ENCODE data around the gene FNBP1L.

FNBP1L gene

GRCh38 chr1:93503163-93503562 is 55.2 kb downstream of the FNBP1L start (continued):
- TF ChIP-seq ZBTB17 (tag by site-specific recombination; IDR thresholded peaks at IDR 0.05), result no peak
- TF ChIP-seq ZNF785 (tag by site-specific recombination; IDR thresholded peaks at IDR 0.05), result no peak

GRCh38 chr1:93503816-93504215 is 55.9 kb downstream of the FNBP1L start:
- Histone ChIP-seq H3K4me3 (ENCODE audit: low read depth, low read length) (no peak overlapping the region), H3K9me3 (ENCODE audit: control insufficient read depth, insufficient read depth, low read depth, low read length) (no peaks in the 10 kb centered on the region), H3K27ac (ENCODE audit: extremely low read depth, low read depth, low read length) (no peak overlapping the region), H3K4me1 (ENCODE audit: control insufficient read depth, insufficient read depth, low read length) (peaks cover 2% of the 10 kb centered on the region; the same call in 1 of the 2 replicates), H3K36me3 (ENCODE audit: control insufficient read depth in 2 of 2, insufficient read depth in 1 of 2, low read length in 2 of 2) (peaks cover 0 to under 1% of the 10 kb centered on the region in 2 experiments; a peak in 2 of 3 replicates)
- TF ChIP-seq ZNF426 (tag by site-specific recombination; IDR thresholded peaks at IDR 0.05), result no peak
- TF ChIP-seq ZNF449 (tag by site-specific recombination; IDR thresholded peaks at IDR 0.05), result no peak
- no peak for TF ChIP-seq KLF8 (tag by site-specific recombination; IDR thresholded peaks at IDR 0.05)
- no peak for TF ChIP-seq FEZF1 (tag by site-specific recombination; IDR thresholded peaks at IDR 0.05)
- TF ChIP-seq ZNF280C (tag by site-specific recombination; IDR thresholded peaks at IDR 0.05), result no peak
- TF ChIP-seq ZNF211 (tag by site-specific recombination; IDR thresholded peaks at IDR 0.05; ENCODE audit: low read depth), result no peak
- TF ChIP-seq ZNF548 (tag by site-specific recombination; IDR thresholded peaks at IDR 0.05), result no peak
- no peak for TF ChIP-seq BCL11A (tag by site-specific recombination; IDR thresholded peaks at IDR 0.05; ENCODE audit: low read depth)
- TF ChIP-seq ZNF416 (tag by site-specific recombination; IDR thresholded peaks at IDR 0.05), result no peak
- no peak for TF ChIP-seq ZNF843 (tag by site-specific recombination; IDR thresholded peaks at IDR 0.05)
- TF ChIP-seq TRIM28 (IDR thresholded peaks at IDR 0.05; ENCODE audit: borderline replicate concordance, low read length), result no peak
- no peak for TF ChIP-seq SETDB1 (IDR thresholded peaks at IDR 0.05; ENCODE audit: insufficient read length, low read length)
- POLR2A ChIA-PET, result no interaction called here
- CTCF ChIA-PET, result no interaction called here

GRCh38 chr1:93504247-93505033 is 56.5 kb downstream of the FNBP1L start:
- no peak for TF ChIP-seq ZBTB44 (tag by site-specific recombination; IDR thresholded peaks at IDR 0.05)
- no peak for TF ChIP-seq ZNF513 (tag by site-specific recombination; IDR thresholded peaks at IDR 0.05)
- no peak for TF ChIP-seq ZNF121 (tag by site-specific recombination; IDR thresholded peaks at IDR 0.05)
- no peak for TF ChIP-seq ZNF16 (tag by site-specific recombination; IDR thresholded peaks at IDR 0.05; ENCODE audit: low read depth)
- TF ChIP-seq ZNF555 (tag by site-specific recombination; conservative IDR thresholded peaks at IDR 0.05), result no peak
- no peak for TF ChIP-seq BCL11B (tag by site-specific recombination; IDR thresholded peaks at IDR 0.05; ENCODE audit: low read depth)
- TF ChIP-seq ZNF660 (tag by site-specific recombination; IDR thresholded peaks at IDR 0.05), result no peak
- TF ChIP-seq ZNF335 (tag by site-specific recombination; conservative IDR thresholded peaks at IDR 0.05), result no peak
- no peak for TF ChIP-seq YY1 (tag by site-specific recombination; IDR thresholded peaks at IDR 0.05)
- no peak for TF ChIP-seq IKZF3 (tag by site-specific recombination; IDR thresholded peaks at IDR 0.05)
- TF ChIP-seq ZNF404 (tag by site-specific recombination; IDR thresholded peaks at IDR 0.05), result no peak
- no peak for TF ChIP-seq MZF1 (tag by site-specific recombination; IDR thresholded peaks at IDR 0.05; ENCODE audit: borderline replicate concordance)
- TF ChIP-seq ZNF521 (tag by site-specific recombination; IDR thresholded peaks at IDR 0.05), result no peak
- no peak for TF ChIP-seq PRDM1 (tag by site-specific recombination; IDR thresholded peaks at IDR 0.05)
- no peak overlapping the region for H3K27ac ChIP-seq (ENCODE audit: extremely low read depth, low read depth, low read length)
- ChIA-PET POLR2A (no interaction called here), CTCF (no interaction called here)
- H3K4me1 ChIP-seq (ENCODE audit: control insufficient read depth, insufficient read depth, low read length), result peaks cover 2% of the 10 kb centered on the region; the same call in 1 of the 2 replicates
- H3K4me3 ChIP-seq (ENCODE audit: low read depth, low read length), result no peak overlapping the region
- H3K9me3 ChIP-seq (ENCODE audit: control insufficient read depth, insufficient read depth, low read depth, low read length), result no peaks in the 10 kb centered on the region
- peaks cover 0 to 7% of the 10 kb centered on the region in 2 experiments; a peak in 2 of 3 replicates for H3K36me3 ChIP-seq (ENCODE audit: control insufficient read depth in 2 of 2, insufficient read depth in 1 of 2, low read length in 2 of 2)
